Transverse colon (tissue), 4 donors: ENCODE data around the gene PMIS2. TPM values are rescaled to one million over a fixed set of nuclear protein-coding genes. Genes with fewer than 3 reads are reported as not detected.

Experiments used
- DNase-seq: peaks from one replicate; pipeline ENCODE4 v3.0.0-alpha.2; 2019
- H3K27ac ChIP-seq, 4 donors: fragments of 200-600 bp; sonication (generic); 2 replicates each; pipeline ENCODE4 v1.5.1; 2016 to 2018; ENCODE audit warnings: inconsistent platforms in 4 of 4
- H3K27me3 ChIP-seq: fragments of 200-600 bp; sonication (generic); 2 replicates; pipeline ENCODE4 v1.5.1; 2017; ENCODE audit warnings: inconsistent platforms
- H3K36me3 ChIP-seq, 4 donors: fragments of 200-600 bp; sonication (generic); 2 replicates each; pipeline ENCODE4 v1.5.1; 2017 to 2019; ENCODE audit warnings: inconsistent platforms in 4 of 4
- H3K4me1 ChIP-seq, 4 donors: fragments of 200-600 bp; sonication (generic); 2 replicates each; pipeline ENCODE4 v1.5.1; 2017 to 2020; ENCODE audit warnings: inconsistent platforms in 4 of 4
- H3K4me3 ChIP-seq, 4 donors: fragments of 200-600 bp; sonication (generic); 1 replicate in 1 of 4; 2 replicates in 3 of 4; pipeline versions ENCODE4 v1.5.1 to v1.6.1; 2017 to 2019; ENCODE audit warnings: inconsistent platforms in 4 of 4
- H3K9me3 ChIP-seq, 2 donors: fragments of 200-600 bp; sonication (generic); 2 replicates each; pipeline ENCODE4 v1.5.1; 2017 to 2019; ENCODE audit warnings: inconsistent platforms in 2 of 2
- CTCF ChIP-seq, 5 experiments: fragments of 200-600 bp in 3 of 5; fragments of 450-650 bp in 2 of 5; sonication (generic) in 3 of 5; IDR thresholded peaks; 1 replicate in 2 of 5; 2 replicates in 3 of 5; pipeline ENCODE4 v1.5.1; 2016 to 2017; ENCODE audit warnings: antibody characterized with exemption in 5 of 5, inconsistent platforms in 3 of 5, mild to moderate bottlenecking in 2 of 5, moderate library complexity in 1 of 5
- EP300 ChIP-seq: sonication (generic); formaldehyde crosslinking; IDR thresholded peaks from one replicate; pipeline ENCODE4 v1.6.1; 2017; ENCODE audit warnings: antibody characterized with exemption, low read depth
- POLR2A ChIP-seq: fragments of 450-650 bp; IDR thresholded peaks from one replicate; pipeline ENCODE4 v1.6.1; 2016; ENCODE audit warnings: antibody characterized with exemption, mild to moderate bottlenecking, moderate library complexity
- POLR2AphosphoS5 ChIP-seq, 3 donors: sonication (generic); formaldehyde crosslinking; IDR thresholded peaks; one replicate each; pipeline ENCODE4 v1.6.1; 2016; ENCODE audit warnings: antibody characterized with exemption in 3 of 3
- WGBS, 2 donors: methylation state at CpG; one replicate each; pipeline ENCODE4 v1.1.5; 2018; ENCODE audit warnings: low coverage in 1 of 2; 5-methylcytosine and 5-hydroxymethylcytosine counted together
- in situ Hi-C, 4 donors: fragments of 200-750 bp; cut with MboI; loops; one replicate each; pipeline versions ENCODE4 v1.15.0 to v1.15.1; 2017; ENCODE audit warnings: low sequenced_read_pairs in 3 of 4, low pct_ligation_motif_present in 1 of 4, low pct_unique_long_range_greater_than_20kb in 1 of 4
- intact Hi-C: fragments of 100-400 bp; cut with DNase I; formaldehyde crosslinking; loops from one replicate; pipeline ENCODE4 v1.15.1; 2023; ENCODE audit warnings: low total_unique reads
- total RNA-seq, 4 donors: library from RNA; depleted of rRNA; stranded (reverse); fragments of >200 nt; gene quantifications; one replicate each; pipeline ENCODE4 v1.1.0, GENCODE V29; 2016

PMIS2 gene
- total RNA-seq, 4 donors from 2014 or later: not detected

- TF ChIP-seq POLR2A (no peak), CTCF (IDR thresholded peaks at IDR 0.05) (no peak), POLR2AphosphoS5 (IDR thresholded peaks at IDR 0.05) (no peak), EP300 (no peak)
- H3K4me1 ChIP-seq: peaks cover 14 to 21% (median 17%) of the 10 kb centered on the region in 4 donors
- H3K4me3 ChIP-seq: no peak overlapping the region
- H3K9me3 ChIP-seq: no peaks in the 10 kb centered on the region
- no peaks in the 10 kb centered on the region for H3K36me3 ChIP-seq
- intact Hi-C loops (loop anchor here (10.0 kb wide), 2 partner anchors 93 to 173 kb away; partner anchors contain the start of gene KMT2B), in situ Hi-C loops (no loop called here)
- no peak overlapping the region for H3K27ac ChIP-seq
- H3K27me3 ChIP-seq: no peaks in the 10 kb centered on the region
- no peak for DNase-seq
- WGBS, 2 donors: 94% methylated on average over 11 of the region's 11 CpGs; no CpG with 5 or more reads in 1 of the 2 donors
Measured at GRCh38 chr19:35542209-35542608, 43.8 kb upstream of the PMIS2 start.

GRCh38 chr19:35543280-35544109 lies 42.5 kb upstream of the PMIS2 start:
- 95% methylated on average over 15 of the region's 15 CpGs; no CpG with 5 or more reads in 1 of the 2 donors for WGBS, 2 donors
- TF ChIP-seq POLR2AphosphoS5 (IDR thresholded peaks at IDR 0.05) (no peak), CTCF (IDR thresholded peaks at IDR 0.05) (no peak), EP300 (no peak), POLR2A (no peak)
- H3K4me1 ChIP-seq: peaks cover 14 to 21% (median 17%) of the 10 kb centered on the region in 4 donors
- intact Hi-C loops: loop anchor here (10.0 kb wide), 2 partner anchors 91 to 171 kb away; partner anchors contain the start of gene KMT2B
- H3K9me3 ChIP-seq: no peaks in the 10 kb centered on the region
- no peak for DNase-seq
- no peaks in the 10 kb centered on the region for H3K27me3 ChIP-seq
- H3K36me3 ChIP-seq: no peaks in the 10 kb centered on the region
- H3K4me3 ChIP-seq: no peak overlapping the region
- in situ Hi-C loops: no loop called here
- H3K27ac ChIP-seq: no peak overlapping the region

GRCh38 chr19:35544110-35544802 lies 41.7 kb upstream of the PMIS2 start:
- Histone ChIP-seq H3K27me3 (no peaks in the 10 kb centered on the region), H3K27ac (peak overlapping the region in 2 of 4 donors; percentile 75 to 81), H3K4me3 (peak overlapping the region in 3 of 4 donors; percentile 75 to 85 (median 77)), H3K9me3 (no peaks in the 10 kb centered on the region), H3K36me3 (no peaks in the 10 kb centered on the region), H3K4me1 (peaks cover 14 to 21% (median 17%) of the 10 kb centered on the region in 4 donors)
- TF ChIP-seq EP300 (no peak), CTCF (IDR thresholded peaks at IDR 0.05) (no peak), POLR2A (no peak), POLR2AphosphoS5 (IDR thresholded peaks at IDR 0.05) (no peak)
- no peak for DNase-seq
- in situ Hi-C loops: no loop called here
- intact Hi-C loops: loop anchor here (10.0 kb wide), 2 partner anchors 91 to 171 kb away; partner anchors contain the start of gene KMT2B
- WGBS, 2 donors: 52% methylated on average over 3 of the region's 3 CpGs; no CpG with 5 or more reads in 1 of the 2 donors
